ENCODE data around the gene SPIB.

The SPIB gene

DNA sequence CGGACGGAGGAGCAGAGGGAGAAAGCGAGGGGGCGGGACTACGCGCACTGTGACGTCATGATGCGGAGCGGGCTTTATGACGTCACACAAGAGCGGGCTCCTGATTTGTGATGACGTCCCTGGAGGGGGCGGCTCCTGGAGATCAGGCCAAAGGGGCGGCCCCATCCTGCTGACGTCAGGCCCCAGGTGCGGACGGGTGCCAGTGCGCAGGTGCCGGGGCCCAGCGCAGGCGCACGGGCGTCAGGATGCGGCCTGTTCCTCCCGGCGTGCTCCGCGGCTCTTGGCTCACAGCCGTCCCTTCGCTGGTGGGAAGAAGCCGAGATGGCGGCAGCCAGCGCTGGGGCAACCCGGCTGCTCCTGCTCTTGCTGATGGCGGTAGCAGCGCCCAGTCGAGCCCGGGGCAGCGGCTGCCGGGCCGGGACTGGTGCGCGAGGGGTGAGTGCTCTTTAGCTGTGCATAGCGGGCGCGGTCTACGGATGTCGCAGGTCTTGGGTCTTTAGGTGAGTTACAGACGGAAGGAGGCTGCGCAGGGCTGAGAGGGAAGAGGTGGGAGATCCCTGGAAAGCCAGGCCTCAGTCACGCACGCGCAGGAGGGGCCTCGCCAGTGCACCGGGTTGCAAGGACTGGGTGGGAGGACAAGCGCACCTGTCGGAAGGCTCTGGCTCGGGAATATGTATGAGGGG, 57.6 kb downstream of the SPIB start, which contains the start of the genes EMC10 and GARIN5A:
Gene EMC10 (plus strand): TSS at position 284 of the 683 bp plus-strand sequence. CDS start 38 bp downstream, at position 322.
Gene GARIN5A (minus strand): TSS at position 625 of the 683 bp plus-strand sequence. CDS start 460 bp downstream, at position 165.
- DNase-seq: peak; percentile 90

GRCh38 chr19:50476907-50477238, 58.1 kb downstream of the SPIB start:
- DNase-seq: no peak

- no peak for DNase-seq
Observed at GRCh38 chr19:50477751-50478515, 59.2 kb downstream of the SPIB start.

- DNase-seq: no peak
Observed at GRCh38 chr19:50478901-50479715, 60.4 kb downstream of the SPIB start.

DNA sequence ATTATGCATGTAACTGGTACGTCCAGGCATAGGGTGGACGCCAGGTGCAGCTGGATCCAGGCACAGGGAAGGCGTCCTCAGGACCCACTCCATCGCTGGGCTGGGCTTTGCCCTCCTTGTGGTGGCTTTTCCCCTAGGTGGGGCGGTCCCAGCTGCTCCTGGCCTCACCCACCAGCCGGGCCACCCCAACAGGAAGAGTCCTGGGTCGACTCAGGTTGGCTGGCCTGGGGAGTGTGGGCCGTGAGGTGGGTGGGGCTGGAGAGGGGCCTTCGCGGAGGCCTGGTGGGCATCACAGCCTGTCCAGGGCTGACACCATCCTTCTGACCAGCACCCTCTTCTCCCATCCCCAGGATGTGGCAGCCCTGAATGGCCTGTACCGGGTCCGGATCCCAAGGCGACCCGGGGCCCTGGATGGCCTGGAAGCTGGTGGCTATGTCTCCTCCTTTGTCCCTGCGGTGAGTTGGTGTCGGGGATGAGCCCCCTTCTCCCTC, 61.1 kb downstream of the SPIB start:
- DNase-seq: no peak

DNA sequence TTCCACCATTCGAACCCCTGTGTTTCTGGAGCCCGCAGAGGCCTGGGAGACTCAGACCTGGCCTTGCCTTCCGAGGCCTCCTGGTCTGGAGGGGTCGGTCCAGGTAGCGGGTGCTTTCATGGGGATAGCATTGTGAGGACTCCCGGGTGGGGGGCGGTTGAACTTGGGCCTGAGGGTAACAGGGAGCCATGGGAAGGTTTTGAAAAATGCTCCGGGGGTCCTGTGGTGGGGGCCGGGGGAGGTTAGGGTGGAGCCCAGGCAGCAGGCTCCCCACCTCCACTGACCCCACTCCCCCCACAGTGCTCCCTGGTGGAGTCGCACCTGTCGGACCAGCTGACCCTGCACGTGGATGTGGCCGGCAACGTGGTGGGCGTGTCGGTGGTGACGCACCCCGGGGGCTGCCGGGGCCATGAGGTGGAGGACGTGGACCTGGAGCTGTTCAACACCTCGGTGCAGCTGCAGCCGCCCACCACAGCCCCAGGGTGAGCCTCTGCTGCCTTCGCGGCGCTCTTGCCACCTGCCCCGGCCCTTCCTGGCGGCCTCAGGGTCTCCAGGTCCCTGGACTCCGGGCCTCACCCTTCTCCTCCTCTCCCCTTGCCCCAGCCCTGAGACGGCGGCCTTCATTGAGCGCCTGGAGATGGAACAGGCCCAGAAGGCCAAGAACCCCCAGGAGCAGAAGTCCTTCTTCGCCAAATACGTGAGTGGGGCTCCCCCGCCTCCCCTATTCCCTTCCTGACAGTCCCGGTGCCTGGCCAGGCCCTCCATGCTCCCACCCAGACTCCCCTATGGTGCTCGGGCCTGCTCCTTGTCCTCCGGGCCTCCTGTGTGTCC, 61.8 kb downstream of the SPIB start:
- no peak for DNase-seq
